ENCODE results near the gene FRMD3.
"Not testable (repeated sequence)": the region's sequence is repeated elsewhere in the genome, so short reads cannot be mapped to it uniquely, and the experiment has no call there.

FRMD3 gene

GRCh38 chr9:83521411-83521810, 16.8 kb downstream of the FRMD3 start:
- DNase-seq (ENCODE audit: low spot score), result no peak

- DNase-seq (ENCODE audit: low spot score), result no peak
Measured at GRCh38 chr9:83521011-83521410, 17.2 kb downstream of the FRMD3 start.

- DNase-seq (ENCODE audit: low spot score), result no peak
Measured at GRCh38 chr9:83520292-83520691, 17.9 kb downstream of the FRMD3 start.

- not testable (repeated sequence) for DNase-seq (ENCODE audit: low spot score)
Measured at GRCh38 chr9:83517980-83518379, 20.2 kb downstream of the FRMD3 start.

GRCh38 chr9:83514767-83515166, 23.4 kb downstream of the FRMD3 start:
- DNase-seq (ENCODE audit: low spot score), result no peak

GRCh38 chr9:83512621-83513020, 25.6 kb downstream of the FRMD3 start:
- DNase-seq (ENCODE audit: low spot score), result no peak

- peak; percentile 1 for DNase-seq (ENCODE audit: low spot score)
Measured at GRCh38 chr9:83511051-83511450, 27.1 kb downstream of the FRMD3 start.

- no peak for DNase-seq (ENCODE audit: low spot score)
Measured at GRCh38 chr9:83509402-83509801, 28.8 kb downstream of the FRMD3 start.

- DNase-seq (ENCODE audit: low spot score), result peak; percentile 3
Measured at GRCh38 chr9:83508067-83508466, 30.1 kb downstream of the FRMD3 start.

- DNase-seq (ENCODE audit: low spot score), result no peak
Measured at GRCh38 chr9:83505282-83505681, 32.9 kb downstream of the FRMD3 start.

GRCh38 chr9:83503866-83504265, 34.3 kb downstream of the FRMD3 start:
- no peak for DNase-seq (ENCODE audit: low spot score)

GRCh38 chr9:83501565-83501964, 36.6 kb downstream of the FRMD3 start:
- no peak for DNase-seq (ENCODE audit: low spot score)

- DNase-seq (ENCODE audit: low spot score), result no peak
Measured at GRCh38 chr9:83497441-83497840, 40.8 kb downstream of the FRMD3 start.

- no peak for DNase-seq (ENCODE audit: low spot score)
Measured at GRCh38 chr9:83491995-83492394, 46.2 kb downstream of the FRMD3 start.

GRCh38 chr9:83491413-83491812, 46.8 kb downstream of the FRMD3 start:
- DNase-seq (ENCODE audit: low spot score), result no peak

GRCh38 chr9:83489961-83490360, 48.2 kb downstream of the FRMD3 start:
- no peak for DNase-seq (ENCODE audit: low spot score)

- DNase-seq (ENCODE audit: low spot score), result no peak
Measured at GRCh38 chr9:83484990-83485389, 53.2 kb downstream of the FRMD3 start.

- DNase-seq (ENCODE audit: low spot score), result no peak
Measured at GRCh38 chr9:83483223-83483622, 55.0 kb downstream of the FRMD3 start.

- DNase-seq (ENCODE audit: low spot score), result no peak
Measured at GRCh38 chr9:83479765-83480164, 58.4 kb downstream of the FRMD3 start.

- no peak for DNase-seq (ENCODE audit: low spot score)
Measured at GRCh38 chr9:83477571-83477970, 60.6 kb downstream of the FRMD3 start.

GRCh38 chr9:83477120-83477519, 61.1 kb downstream of the FRMD3 start:
- DNase-seq (ENCODE audit: low spot score), result no peak

- no peak for DNase-seq (ENCODE audit: low spot score)
Measured at GRCh38 chr9:83476513-83476912, 61.7 kb downstream of the FRMD3 start.

- no peak for DNase-seq (ENCODE audit: low spot score)
Measured at GRCh38 chr9:83475741-83476140, 62.5 kb downstream of the FRMD3 start.

- no peak for DNase-seq (ENCODE audit: low spot score)
Measured at GRCh38 chr9:83474631-83475030, 63.6 kb downstream of the FRMD3 start.

- no peak for DNase-seq (ENCODE audit: low spot score)
Measured at GRCh38 chr9:83473488-83473971, 64.7 kb downstream of the FRMD3 start.

All from CD4-positive, alpha-beta T cell treated with Interleukin-2 at 100 ng/mL for 4 hours (primary cell).